ENCODE results near the gene SDHAF2. TPM values are rescaled to one million over a fixed set of nuclear protein-coding genes. Genes with fewer than 3 reads are reported as not detected.

The SDHAF2 gene
- total RNA-seq, 1 experiment from 2014 or later = 52.1 TPM

DNA sequence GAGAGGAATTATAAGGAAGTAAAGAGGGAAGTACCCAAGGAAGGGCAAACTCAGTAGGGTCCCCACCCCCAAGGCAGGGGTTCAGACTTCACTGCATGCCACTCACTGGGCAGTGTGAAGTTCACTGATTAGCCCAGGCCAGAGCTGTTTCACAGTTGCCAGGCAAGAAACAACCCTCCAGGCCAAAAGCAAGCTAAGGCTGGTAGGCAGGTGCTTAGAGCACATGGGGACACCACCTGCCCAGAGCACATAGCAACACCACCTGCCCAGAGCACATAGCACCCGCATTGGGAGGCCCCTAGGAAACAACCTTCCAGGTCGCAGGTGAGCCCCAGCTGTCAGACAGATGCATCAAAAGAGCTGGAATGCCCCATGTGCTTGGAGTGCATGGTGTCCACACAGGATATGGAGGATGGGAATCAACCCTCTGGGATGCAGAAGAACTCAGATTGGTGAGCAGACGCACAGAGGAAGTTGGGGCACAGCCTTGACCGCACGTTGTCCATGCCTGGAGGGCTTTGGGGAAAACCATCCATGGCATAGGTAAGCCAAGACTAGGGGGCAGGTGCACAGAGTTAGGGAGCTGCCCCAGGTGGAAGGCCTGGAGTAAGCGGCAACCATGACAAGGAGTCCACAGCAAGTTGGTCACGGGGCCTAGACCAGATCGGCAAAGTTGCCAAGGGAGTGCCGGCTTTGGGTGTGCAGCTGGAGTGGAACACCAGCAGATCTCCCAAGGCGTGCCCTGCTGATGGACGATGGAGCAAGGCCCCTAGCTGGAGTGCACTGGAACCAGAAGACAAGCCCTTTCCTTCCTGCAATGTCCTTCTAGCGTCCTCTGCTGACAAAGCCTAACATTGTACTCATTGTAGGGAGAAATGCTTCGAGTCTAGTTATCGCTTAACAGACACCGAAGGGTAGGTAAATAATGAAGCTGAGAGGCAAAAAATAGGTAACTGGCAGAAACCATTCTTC is 45.4 kb upstream of the SDHAF2 start:
- Histone ChIP-seq H3K4me3 (ENCODE audit: low read depth, low read length) (no peak overlapping the region), H3K4me1 (peaks cover 3% of the 10 kb centered on the region; the same call in 1 of the 2 replicates), H3K36me3 (ENCODE audit: control insufficient read depth, insufficient read depth, low read length) (no peaks in the 10 kb centered on the region), H3K9me3 (no peaks in the 10 kb centered on the region), H3K27me3 (replicated peaks; ENCODE audit: control insufficient read depth, insufficient read depth, low read length) (no peaks in the 10 kb centered on the region)
- Mint-ChIP-seq H3K36me3 (ENCODE audit: insufficient read depth, unreplicated experiment) (no peaks in the 10 kb centered on the region), H3K9me3 (ENCODE audit: unreplicated experiment) (no peaks in the 10 kb centered on the region), H3K27me3 (ENCODE audit: insufficient read depth, unreplicated experiment) (no peaks in the 10 kb centered on the region), H3K4me3 (ENCODE audit: unreplicated experiment) (no peak overlapping the region), H3K4me1 (ENCODE audit: low read depth, unreplicated experiment) (peaks cover 5% of the 10 kb centered on the region), H3K27ac (ENCODE audit: unreplicated experiment) (no peak overlapping the region)
- ChIA-PET POLR2A (interaction anchor here (0.9 to 2.3 kb wide), 4 partner anchors 22 to 48 kb away, joined by 3 to 8 read pairs (median 6); partner anchors contain the start of genes CPSF7, CYB561A3, SDHAF2 and TMEM138), CTCF (interaction anchor here (0.6 to 6.1 kb wide), 10 partner anchors 9 to 183 kb away, joined by 3 to 175 read pairs (median 5); partner anchors contain the start of genes CYB561A3, DDB1, LRRC10B and TKFC)
- BruUV-seq (replicated peaks) = no TSS peak
- TF ChIP-seq, protein P1, sequence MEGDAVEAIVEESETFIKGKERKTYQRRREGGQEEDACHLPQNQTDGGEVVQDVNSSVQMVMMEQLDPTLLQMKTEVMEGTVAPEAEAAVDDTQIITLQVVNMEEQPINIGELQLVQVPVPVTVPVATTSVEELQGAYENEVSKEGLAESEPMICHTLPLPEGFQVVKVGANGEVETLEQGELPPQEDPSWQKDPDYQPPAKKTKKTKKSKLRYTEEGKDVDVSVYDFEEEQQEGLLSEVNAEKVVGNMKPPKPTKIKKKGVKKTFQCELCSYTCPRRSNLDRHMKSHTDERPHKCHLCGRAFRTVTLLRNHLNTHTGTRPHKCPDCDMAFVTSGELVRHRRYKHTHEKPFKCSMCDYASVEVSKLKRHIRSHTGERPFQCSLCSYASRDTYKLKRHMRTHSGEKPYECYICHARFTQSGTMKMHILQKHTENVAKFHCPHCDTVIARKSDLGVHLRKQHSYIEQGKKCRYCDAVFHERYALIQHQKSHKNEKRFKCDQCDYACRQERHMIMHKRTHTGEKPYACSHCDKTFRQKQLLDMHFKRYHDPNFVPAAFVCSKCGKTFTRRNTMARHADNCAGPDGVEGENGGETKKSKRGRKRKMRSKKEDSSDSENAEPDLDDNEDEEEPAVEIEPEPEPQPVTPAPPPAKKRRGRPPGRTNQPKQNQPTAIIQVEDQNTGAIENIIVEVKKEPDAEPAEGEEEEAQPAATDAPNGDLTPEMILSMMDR (IDR thresholded peaks at IDR 0.05; ENCODE audit: insufficient read depth in 1 of 2, low read depth in 1 of 2, low read length in 1 of 2, severe bottlenecking in 1 of 2, unreplicated experiment in 1 of 2) = peak in 1 of 2 experiments; percentile 44
- peak in 1 of 2 experiments; percentile 47 for DNase-seq
- intact Hi-C loops (cut with micrococcal nuclease; ENCODE audit: unreplicated experiment) = loop anchor here (1.0 kb wide), 3 partner anchors 22 to 130 kb away; partner anchors contain the start of gene TMEM138

DNA sequence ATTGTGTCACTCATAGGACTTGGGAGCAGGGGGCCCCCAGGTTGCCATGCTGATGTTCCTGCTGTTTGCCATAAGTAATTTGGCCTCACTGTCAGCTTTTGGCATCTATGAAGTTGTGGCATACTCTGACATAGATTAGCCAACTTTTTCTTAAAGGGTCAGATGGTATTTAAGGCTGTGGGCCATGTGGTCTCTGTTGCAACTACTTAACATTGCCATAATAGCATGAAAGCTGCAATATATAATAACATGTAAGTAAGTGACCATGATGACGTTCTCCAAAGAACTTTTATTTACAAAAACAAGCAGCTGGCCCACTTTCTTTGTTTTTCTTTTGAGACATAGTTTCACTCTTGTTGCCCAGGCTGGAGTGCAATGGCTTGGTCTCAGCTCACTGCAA is 39.8 kb upstream of the SDHAF2 start:
- Mint-ChIP-seq H3K9me3 (ENCODE audit: unreplicated experiment) (no peaks in the 10 kb centered on the region), H3K27me3 (ENCODE audit: insufficient read depth, unreplicated experiment) (no peaks in the 10 kb centered on the region), H3K36me3 (ENCODE audit: insufficient read depth, unreplicated experiment) (peaks cover 20% of the 10 kb centered on the region), H3K4me1 (ENCODE audit: low read depth, unreplicated experiment) (peaks cover 4% of the 10 kb centered on the region), H3K4me3 (ENCODE audit: unreplicated experiment) (no peak overlapping the region), H3K27ac (ENCODE audit: unreplicated experiment) (no peak overlapping the region)
- TF ChIP-seq, protein P1 (IDR thresholded peaks at IDR 0.05; ENCODE audit: insufficient read depth in 1 of 2, low read depth in 1 of 2, low read length in 1 of 2, severe bottlenecking in 1 of 2, unreplicated experiment in 1 of 2) = no peak
- BruUV-seq (replicated peaks) = no TSS peak
- ChIA-PET CTCF (no interaction called here), POLR2A (interaction anchor here (0.6 kb wide), 2 partner anchors 14 to 317 kb away, joined by 3 read pairs; no protein-coding TSS in a partner anchor)
- Histone ChIP-seq H3K4me1 (peaks cover 2% of the 10 kb centered on the region; the same call in 1 of the 2 replicates), H3K36me3 (ENCODE audit: control insufficient read depth, insufficient read depth, low read length) (peaks cover 4% of the 10 kb centered on the region), H3K27me3 (replicated peaks; ENCODE audit: control insufficient read depth, insufficient read depth, low read length) (no peaks in the 10 kb centered on the region), H3K9me3 (no peaks in the 10 kb centered on the region), H3K4me3 (ENCODE audit: low read depth, low read length) (no peak overlapping the region)
- no peak for DNase-seq
- intact Hi-C loops (cut with micrococcal nuclease; ENCODE audit: unreplicated experiment) = no loop called here

DNA sequence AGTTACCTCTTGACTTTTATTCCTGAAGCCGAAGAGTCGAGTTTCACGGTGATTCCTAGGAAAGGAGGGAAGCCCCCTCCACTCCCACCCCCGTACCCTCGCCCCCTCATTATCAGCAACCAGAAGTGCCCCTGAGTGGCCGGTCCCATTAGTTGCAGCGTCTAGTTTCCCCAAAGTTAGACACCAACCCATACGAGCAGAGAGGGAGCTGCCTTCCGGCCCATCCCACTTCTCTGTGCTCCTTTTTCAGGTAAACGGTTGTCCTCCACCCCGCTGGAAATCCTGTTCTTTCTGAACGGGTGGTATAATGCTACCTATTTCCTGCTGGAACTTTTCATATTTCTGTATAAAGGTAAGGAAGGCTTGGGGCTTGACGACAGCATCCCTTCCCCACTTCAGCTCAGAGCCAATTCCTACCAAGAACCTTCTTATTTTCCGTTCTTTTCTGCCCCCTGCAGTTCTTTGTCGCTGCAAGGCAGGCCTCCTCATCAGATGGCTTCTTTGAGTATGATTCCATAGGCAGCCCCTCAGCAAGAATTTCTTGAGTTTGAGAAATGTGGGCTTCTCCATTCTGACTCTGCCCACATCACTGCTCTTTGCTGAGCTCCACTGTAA is 36.8 kb upstream of the SDHAF2 start:
- DNase-seq = peak; percentile 23 to 32
- ChIA-PET POLR2A (interaction anchor here (0.9 to 2.3 kb wide), 6 partner anchors 9 to 60 kb away, joined by 3 to 19 read pairs (median 4); partner anchors contain the start of genes CPSF7, CYB561A3, DDB1 and SDHAF2), CTCF (interaction anchor here (0.7 to 2.8 kb wide), 11 partner anchors 8 to 274 kb away, joined by 3 to 30 read pairs (median 6); partner anchors contain the start of genes DDB1, TKFC and TMEM138)
- no peaks in the 10 kb centered on the region for H3K9me3 ChIP-seq
- TF ChIP-seq, protein P1 (IDR thresholded peaks at IDR 0.05; ENCODE audit: insufficient read depth in 1 of 2, low read depth in 1 of 2, low read length in 1 of 2, severe bottlenecking in 1 of 2, unreplicated experiment in 1 of 2) = peak in 1 of 2 experiments; percentile 32
- Mint-ChIP-seq H3K9me3 (ENCODE audit: unreplicated experiment) (no peaks in the 10 kb centered on the region), H3K36me3 (ENCODE audit: insufficient read depth, unreplicated experiment) (peaks cover 40% of the 10 kb centered on the region), H3K4me3 (ENCODE audit: unreplicated experiment) (peak overlapping the region; percentile 99), H3K27ac (ENCODE audit: unreplicated experiment) (peak overlapping the region; percentile 98), H3K4me1 (ENCODE audit: low read depth, unreplicated experiment) (no peaks in the 10 kb centered on the region), H3K27me3 (ENCODE audit: insufficient read depth, unreplicated experiment) (no peaks in the 10 kb centered on the region)
- BruUV-seq (replicated peaks) = no TSS peak
- intact Hi-C loops (cut with micrococcal nuclease; ENCODE audit: unreplicated experiment) = loop anchor here (1.0 to 2.0 kb wide), 2 partner anchors 31 to 56 kb away; partner anchors contain the start of gene TMEM138
- no peaks in the 10 kb centered on the region for H3K4me1 ChIP-seq
- peaks cover 4% of the 10 kb centered on the region for H3K36me3 ChIP-seq (ENCODE audit: control insufficient read depth, insufficient read depth, low read length)
- no peaks in the 10 kb centered on the region for H3K27me3 ChIP-seq (replicated peaks; ENCODE audit: control insufficient read depth, insufficient read depth, low read length)
- H3K4me3 ChIP-seq (ENCODE audit: low read depth, low read length) = peak overlapping the region; percentile 94
